Activated T-cell treated with anti-CD3 and anti-CD28 coated beads, Interleukin-2, amount 50 U/mL, for 24 hours (primary cell): ENCODE data around the gene SPACA7.

Source experiments
- DNase-seq: peaks from one replicate; pipeline ENCODE4 v3.0.0-alpha.2; 2020
- H3K27ac Mint-ChIP-seq: 2 replicates; pipeline ENCODE4 v1.8.0; 2020; ENCODE audit warnings: mild to moderate bottlenecking, mixed read lengths
- H3K27me3 Mint-ChIP-seq: 2 replicates; pipeline ENCODE4 v1.8.0; 2020; ENCODE audit warnings: mixed read lengths
- H3K36me3 Mint-ChIP-seq: 2 replicates; pipeline ENCODE4 v1.8.0; 2020; ENCODE audit warnings: low read depth, mixed read lengths
- H3K4me1 Mint-ChIP-seq: 2 replicates; pipeline ENCODE4 v1.8.0; 2020; ENCODE audit warnings: low read depth, mixed read lengths
- H3K4me3 Mint-ChIP-seq: 2 replicates; pipeline ENCODE4 v1.8.0; 2020; ENCODE audit warnings: mild to moderate bottlenecking, moderate library complexity, mixed read lengths
- H3K9me3 Mint-ChIP-seq: 2 replicates; pipeline ENCODE4 v1.8.0; 2020; ENCODE audit warnings: mixed read lengths

Gene SPACA7

DNA sequence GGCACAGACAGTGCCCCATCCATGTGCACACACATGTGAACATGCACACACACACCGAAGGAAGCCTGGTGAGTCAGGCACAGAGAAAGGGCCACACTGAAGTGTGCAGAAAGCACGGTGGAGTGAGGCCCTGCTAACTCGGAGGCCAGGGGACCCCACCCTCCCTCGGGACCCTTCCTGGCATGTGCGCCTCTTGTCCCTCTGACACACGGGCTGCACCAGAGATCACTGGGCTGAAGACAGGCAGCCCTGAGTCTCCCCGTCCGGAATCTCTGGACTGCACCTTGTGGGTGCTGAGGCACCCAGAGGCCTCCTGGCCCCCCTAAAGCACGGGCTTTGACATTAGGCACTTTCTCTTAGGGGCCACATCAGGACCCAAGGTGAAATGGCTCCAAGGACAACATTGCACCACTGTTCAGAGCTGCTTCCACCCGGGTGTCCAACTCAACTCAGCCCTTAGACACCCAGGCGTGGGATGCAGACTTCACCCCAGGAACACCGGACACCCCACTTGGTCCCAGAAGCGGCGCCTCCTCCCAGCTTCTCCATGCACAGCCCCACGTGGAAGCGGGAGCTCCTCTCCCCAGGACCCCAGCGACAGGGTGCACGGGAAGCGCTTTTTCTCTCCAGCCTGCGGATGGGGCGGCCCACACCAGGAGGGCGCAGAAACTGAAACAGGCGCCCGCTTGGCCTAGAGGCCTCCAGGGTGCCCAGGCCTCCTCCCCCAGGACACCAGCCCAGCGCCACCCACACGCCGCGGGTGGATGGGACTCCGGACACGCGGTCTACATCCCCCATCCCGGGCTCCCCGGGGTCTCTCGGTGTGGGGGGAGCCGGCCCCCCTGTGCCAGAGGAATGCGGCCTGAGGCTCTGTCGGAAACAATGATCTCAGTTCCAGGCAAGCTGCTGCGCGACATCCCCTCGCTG is 90.2 kb downstream of the SPACA7 start:
- no peak for DNase-seq
- Mint-ChIP-seq H3K4me1 (no peaks in the 10 kb centered on the region), H3K27me3 (peaks cover 9% of the 10 kb centered on the region), H3K36me3 (peaks cover 2% of the 10 kb centered on the region), H3K27ac (no peak overlapping the region), H3K4me3 (no peak overlapping the region), H3K9me3 (peaks cover 8% of the 10 kb centered on the region)

DNA sequence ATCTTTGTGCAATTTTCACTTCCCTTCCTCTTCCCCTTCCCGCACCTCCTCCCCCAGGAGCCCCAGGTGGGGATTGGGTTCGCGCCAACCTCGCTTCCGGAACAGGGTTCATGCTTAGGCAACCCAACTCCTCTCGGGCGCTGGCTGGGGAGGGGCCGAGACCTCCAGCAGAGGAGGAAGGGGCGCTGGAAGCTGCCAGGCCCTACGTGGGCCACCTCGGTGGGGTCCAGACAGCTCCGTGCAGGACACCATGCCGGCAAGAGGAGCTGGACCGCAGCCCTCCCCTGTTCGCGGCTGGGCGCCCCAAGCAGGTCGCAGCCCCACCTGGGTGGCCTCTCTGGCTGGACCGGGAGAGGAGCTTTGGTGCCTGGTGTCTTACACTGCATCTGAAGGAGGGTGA is 91.1 kb downstream of the SPACA7 start:
- H3K4me1 Mint-ChIP-seq: no peaks in the 10 kb centered on the region
- peaks cover 2% of the 10 kb centered on the region for H3K36me3 Mint-ChIP-seq
- H3K27me3 Mint-ChIP-seq: peaks cover 5% of the 10 kb centered on the region
- H3K9me3 Mint-ChIP-seq: peaks cover 7% of the 10 kb centered on the region
- DNase-seq: no peak
- H3K4me3 Mint-ChIP-seq: no peak overlapping the region
- H3K27ac Mint-ChIP-seq: no peak overlapping the region

DNA sequence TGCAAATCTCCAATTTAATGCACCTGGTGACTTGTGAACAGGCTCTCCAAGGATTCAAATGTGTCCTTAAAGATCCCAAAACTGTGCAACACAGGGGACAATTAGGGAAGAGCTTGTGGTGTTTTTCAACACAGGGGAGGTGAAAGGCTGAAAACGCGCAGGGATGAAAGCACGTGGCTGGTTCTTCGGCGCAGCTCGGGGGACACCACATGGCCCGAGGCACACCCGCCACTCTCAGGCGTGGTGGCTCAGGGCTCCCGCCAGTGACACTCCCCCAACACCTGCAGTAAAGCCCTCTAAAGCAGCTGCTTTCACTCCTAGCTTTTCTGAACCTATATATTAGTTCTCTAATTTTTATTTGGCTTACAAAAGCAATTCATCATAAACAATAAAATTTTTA is 91.9 kb downstream of the SPACA7 start:
- Mint-ChIP-seq H3K27me3 (no peaks in the 10 kb centered on the region), H3K4me1 (no peaks in the 10 kb centered on the region), H3K36me3 (peaks cover 2% of the 10 kb centered on the region)

DNA sequence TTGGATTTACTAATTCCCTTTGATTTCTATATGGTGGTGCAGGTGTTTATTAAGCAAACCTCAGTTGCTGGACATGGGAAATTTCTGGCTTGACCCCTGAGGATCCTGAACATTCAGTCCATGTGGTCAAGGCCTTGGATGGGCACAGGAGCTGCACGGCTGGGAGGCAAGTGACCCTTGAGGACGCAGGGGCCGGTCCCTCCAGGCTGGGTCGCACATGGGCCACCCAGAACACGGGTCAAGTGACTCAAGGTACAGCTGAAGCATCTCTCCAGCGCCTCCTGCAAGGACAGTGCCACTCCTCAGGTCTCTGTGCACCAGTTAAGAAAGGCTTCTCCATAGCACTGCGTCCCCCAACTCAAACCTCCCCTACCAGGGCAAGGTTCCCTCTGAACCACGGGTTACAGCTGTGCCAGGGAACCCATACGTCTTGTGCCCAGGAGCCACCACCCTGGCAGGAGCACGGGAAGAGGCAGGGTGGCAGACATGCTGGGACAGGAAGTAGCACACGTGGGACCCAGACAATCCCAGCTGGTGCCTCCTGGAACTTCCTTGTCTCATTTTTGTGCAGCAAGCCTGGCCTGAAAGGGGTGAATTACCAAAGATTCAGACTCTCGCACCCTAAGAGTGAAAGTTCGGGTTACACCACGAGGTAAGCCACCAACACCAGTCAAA is 93.1 kb downstream of the SPACA7 start:
- H3K9me3 Mint-ChIP-seq: peaks cover 5% of the 10 kb centered on the region
- no peak overlapping the region for H3K4me3 Mint-ChIP-seq
- no peaks in the 10 kb centered on the region for H3K4me1 Mint-ChIP-seq
- peaks cover 2% of the 10 kb centered on the region for H3K36me3 Mint-ChIP-seq
- no peak for DNase-seq
- H3K27me3 Mint-ChIP-seq: no peaks in the 10 kb centered on the region
- H3K27ac Mint-ChIP-seq: no peak overlapping the region

More for the DNA sequence above, 91.9 kb downstream of the SPACA7 start:
- Mint-ChIP-seq H3K27ac (no peak overlapping the region), H3K4me3 (no peak overlapping the region), H3K9me3 (peaks cover 5% of the 10 kb centered on the region)
- no peak for DNase-seq

DNA sequence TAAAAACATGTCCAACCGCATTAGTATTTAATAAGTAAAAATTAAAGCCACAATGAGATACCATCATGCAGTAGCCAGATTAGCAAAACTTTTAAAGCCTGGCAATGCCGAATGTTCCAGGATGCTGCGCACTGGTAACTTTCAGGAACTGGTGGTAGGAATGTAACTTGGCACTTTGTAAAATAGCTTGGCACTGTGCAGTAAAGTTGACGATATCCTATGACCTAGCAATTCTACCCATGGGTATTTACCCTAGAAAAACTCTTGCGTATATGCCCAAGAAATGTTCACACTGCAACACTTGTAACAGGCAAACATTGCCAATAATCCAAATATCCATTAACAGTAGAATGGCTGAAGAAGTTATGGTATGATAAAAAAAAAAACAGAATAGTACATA is 97.7 kb downstream of the SPACA7 start:
- no peak overlapping the region for H3K27ac Mint-ChIP-seq
- no peaks in the 10 kb centered on the region for H3K4me1 Mint-ChIP-seq
- H3K4me3 Mint-ChIP-seq: no peak overlapping the region
- DNase-seq: no peak
- H3K9me3 Mint-ChIP-seq: peaks cover 5% of the 10 kb centered on the region
- no peaks in the 10 kb centered on the region for H3K27me3 Mint-ChIP-seq
- peaks cover 2% of the 10 kb centered on the region for H3K36me3 Mint-ChIP-seq

DNA sequence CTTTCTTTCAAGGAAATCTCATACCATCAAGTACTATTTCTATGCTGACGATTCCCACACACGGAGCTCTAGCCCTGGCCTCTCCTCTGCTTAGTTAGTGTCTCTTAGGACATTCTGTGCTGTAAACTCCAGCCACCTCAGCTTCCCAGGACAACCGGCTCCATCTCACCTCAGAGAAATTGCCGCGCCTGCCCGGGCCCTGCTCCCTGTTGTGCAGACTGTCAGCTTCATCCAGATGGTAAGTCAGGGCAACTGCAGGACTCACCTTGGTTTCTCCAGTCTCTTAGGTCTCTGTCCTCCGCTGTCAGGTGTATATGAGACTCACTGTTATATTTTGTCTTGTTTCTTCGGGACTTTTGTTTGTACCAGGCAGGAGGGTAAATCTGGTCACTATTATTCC is 98.7 kb downstream of the SPACA7 start:
- no peak overlapping the region for H3K27ac Mint-ChIP-seq
- H3K36me3 Mint-ChIP-seq: peaks cover 2% of the 10 kb centered on the region
- no peaks in the 10 kb centered on the region for H3K27me3 Mint-ChIP-seq
- H3K9me3 Mint-ChIP-seq: peaks cover 5% of the 10 kb centered on the region
- H3K4me1 Mint-ChIP-seq: no peaks in the 10 kb centered on the region
- DNase-seq: no peak
- no peak overlapping the region for H3K4me3 Mint-ChIP-seq

DNA sequence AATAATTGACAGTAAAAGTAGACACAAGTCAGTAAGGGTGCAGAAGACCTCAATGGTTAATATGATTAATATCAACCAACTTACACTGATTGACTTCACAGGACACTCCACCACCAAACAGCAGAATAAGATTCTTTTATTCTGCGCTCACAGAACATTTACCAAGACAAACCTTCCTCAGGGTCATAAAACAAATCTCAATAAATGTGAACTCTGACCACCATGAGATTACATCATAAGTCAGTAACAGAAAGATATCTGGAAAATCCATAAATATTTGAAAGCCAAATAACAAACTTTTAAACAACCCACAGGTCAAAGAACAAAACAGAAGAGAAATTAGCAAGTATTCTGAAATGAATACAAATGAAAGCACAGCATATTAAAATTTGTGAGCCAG is 99.7 kb downstream of the SPACA7 start:
- peaks cover 5% of the 10 kb centered on the region for H3K9me3 Mint-ChIP-seq
- H3K4me3 Mint-ChIP-seq: no peak overlapping the region
- no peaks in the 10 kb centered on the region for H3K27me3 Mint-ChIP-seq
- no peak overlapping the region for H3K27ac Mint-ChIP-seq
- H3K4me1 Mint-ChIP-seq: no peaks in the 10 kb centered on the region
- DNase-seq: no peak
- H3K36me3 Mint-ChIP-seq: peaks cover 1% of the 10 kb centered on the region

DNA sequence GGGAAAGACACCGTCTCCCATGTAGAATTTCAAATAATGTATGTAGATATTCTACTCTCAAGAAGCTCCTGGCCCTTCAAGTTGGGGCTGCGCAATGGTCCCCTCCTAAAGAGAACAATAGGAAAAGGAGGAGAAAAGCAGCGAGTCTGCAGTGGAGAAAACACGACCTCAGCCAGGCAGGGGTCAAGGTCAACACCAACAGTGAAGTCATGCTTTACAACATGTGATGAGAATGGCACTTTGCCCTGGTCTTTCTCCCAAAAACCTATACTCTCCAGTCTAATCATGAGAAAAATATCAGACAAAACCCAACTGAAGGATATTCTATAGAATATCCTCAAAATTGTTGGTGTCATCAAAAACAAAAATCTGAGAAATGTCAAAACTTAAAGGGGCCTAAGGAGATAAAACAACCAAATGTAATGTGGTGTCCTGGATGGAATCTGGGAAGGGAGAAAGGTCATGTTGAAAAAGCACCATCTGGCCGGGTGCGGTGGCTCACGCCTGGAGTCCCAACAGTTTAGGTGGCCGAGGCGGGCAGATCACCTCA is 101.0 kb downstream of the SPACA7 start:
- Mint-ChIP-seq H3K27ac (no peak overlapping the region), H3K9me3 (peaks cover 3% of the 10 kb centered on the region), H3K4me3 (no peak overlapping the region), H3K4me1 (peaks cover 3% of the 10 kb centered on the region), H3K36me3 (no peaks in the 10 kb centered on the region), H3K27me3 (no peaks in the 10 kb centered on the region)
- DNase-seq: no peak

DNA sequence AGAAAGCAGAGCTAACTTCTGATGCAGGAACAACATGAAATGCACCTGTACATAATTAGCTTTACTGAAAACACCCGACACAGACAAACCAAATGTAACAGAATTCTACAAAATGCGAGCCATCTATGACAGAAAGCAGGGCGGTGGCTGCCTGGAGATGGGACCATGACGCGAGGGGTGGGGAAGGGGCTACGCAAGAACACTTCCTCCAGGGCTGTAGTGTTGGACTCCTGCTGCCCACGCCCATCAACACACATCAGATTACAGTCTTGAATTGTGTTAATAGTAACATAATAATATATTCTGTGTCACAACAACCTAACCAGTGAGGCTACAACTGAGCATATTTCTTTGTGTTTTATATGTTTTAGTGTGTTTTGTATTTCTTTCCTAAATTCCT is 103.2 kb downstream of the SPACA7 start:
- no peaks in the 10 kb centered on the region for H3K27me3 Mint-ChIP-seq
- no peak overlapping the region for H3K4me3 Mint-ChIP-seq
- DNase-seq: no peak
- no peaks in the 10 kb centered on the region for H3K9me3 Mint-ChIP-seq
- H3K27ac Mint-ChIP-seq: no peak overlapping the region
- H3K36me3 Mint-ChIP-seq: peaks cover 9% of the 10 kb centered on the region
- peaks cover 3% of the 10 kb centered on the region for H3K4me1 Mint-ChIP-seq

DNA sequence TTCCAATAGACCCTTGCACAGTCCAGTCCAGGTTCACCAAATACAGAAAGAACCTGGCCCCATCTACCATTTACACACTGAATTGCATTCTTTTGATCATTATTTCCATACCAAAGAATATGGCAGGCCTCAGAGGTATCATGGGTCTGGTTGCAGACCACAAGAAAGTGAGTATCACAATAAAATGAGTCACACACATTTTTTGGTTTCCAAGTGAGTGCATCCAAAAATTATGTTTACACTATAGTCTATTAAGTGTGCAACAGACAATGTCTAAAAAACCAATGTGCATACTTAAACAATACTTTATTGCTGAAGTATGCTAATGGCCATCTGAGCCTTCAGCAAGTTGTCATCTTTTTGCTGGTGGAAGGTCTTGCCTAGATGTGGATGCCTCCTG is 105.3 kb downstream of the SPACA7 start:
- Mint-ChIP-seq H3K9me3 (no peaks in the 10 kb centered on the region), H3K27ac (no peak overlapping the region), H3K4me1 (peaks cover 3% of the 10 kb centered on the region), H3K27me3 (no peaks in the 10 kb centered on the region), H3K36me3 (peaks cover 28% of the 10 kb centered on the region), H3K4me3 (no peak overlapping the region)
- DNase-seq: no peak

DNA sequence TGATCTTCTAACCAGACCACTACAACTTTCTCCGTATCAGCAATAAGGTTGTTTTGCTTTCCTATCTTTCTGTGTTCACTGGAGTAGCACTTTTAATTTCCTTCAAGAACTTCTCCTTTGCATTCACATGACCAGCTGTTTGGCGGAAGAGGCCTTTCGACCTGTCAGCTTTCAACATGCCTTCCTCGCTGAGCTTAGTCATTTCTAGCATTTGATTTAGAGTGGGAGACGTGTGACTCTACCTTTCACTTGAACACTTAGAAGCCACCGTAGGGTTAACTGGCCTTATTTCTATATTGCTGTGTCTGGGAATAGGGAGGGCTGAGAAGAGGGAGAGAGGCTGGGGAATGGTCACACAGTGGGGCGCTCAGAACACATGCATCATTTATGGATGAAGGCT is 107.1 kb downstream of the SPACA7 start:
- Mint-ChIP-seq H3K27ac (no peak overlapping the region), H3K36me3 (peaks cover 46% of the 10 kb centered on the region), H3K9me3 (no peaks in the 10 kb centered on the region), H3K27me3 (no peaks in the 10 kb centered on the region), H3K4me1 (peaks cover 3% of the 10 kb centered on the region), H3K4me3 (no peak overlapping the region)
- DNase-seq: no peak
